Mammary epithelial cell (primary cell): ENCODE measurements around the gene SMC3.

Source experiments
- EZH2 ChIP-seq: IDR thresholded peaks from 2 replicates; pipeline ENCODE4 v1.6.1; 2012; ENCODE audit warnings: low read length, inconsistent platforms, borderline replicate concordance
- TF ChIP-seq, protein P1 (sequence below), 2 donors: IDR thresholded peaks in 1 of 2; conservative IDR thresholded peaks in 1 of 2; 2 replicates each; pipeline ENCODE4 v1.5.1; 2011 to 2012; ENCODE audit warnings: inconsistent platforms in 2 of 2, low read length in 2 of 2, mild to moderate bottlenecking in 2 of 2, control low read depth in 1 of 2, low read depth in 1 of 2; ENCODE audit not compliant: insufficient read depth in 1 of 2; ENCODE audit errors: extremely low read depth in 1 of 2

- TF ChIP-seq, protein P1, sequence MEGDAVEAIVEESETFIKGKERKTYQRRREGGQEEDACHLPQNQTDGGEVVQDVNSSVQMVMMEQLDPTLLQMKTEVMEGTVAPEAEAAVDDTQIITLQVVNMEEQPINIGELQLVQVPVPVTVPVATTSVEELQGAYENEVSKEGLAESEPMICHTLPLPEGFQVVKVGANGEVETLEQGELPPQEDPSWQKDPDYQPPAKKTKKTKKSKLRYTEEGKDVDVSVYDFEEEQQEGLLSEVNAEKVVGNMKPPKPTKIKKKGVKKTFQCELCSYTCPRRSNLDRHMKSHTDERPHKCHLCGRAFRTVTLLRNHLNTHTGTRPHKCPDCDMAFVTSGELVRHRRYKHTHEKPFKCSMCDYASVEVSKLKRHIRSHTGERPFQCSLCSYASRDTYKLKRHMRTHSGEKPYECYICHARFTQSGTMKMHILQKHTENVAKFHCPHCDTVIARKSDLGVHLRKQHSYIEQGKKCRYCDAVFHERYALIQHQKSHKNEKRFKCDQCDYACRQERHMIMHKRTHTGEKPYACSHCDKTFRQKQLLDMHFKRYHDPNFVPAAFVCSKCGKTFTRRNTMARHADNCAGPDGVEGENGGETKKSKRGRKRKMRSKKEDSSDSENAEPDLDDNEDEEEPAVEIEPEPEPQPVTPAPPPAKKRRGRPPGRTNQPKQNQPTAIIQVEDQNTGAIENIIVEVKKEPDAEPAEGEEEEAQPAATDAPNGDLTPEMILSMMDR (conservative IDR thresholded peaks at IDR 0.05 in 1 of 2, IDR thresholded peaks at IDR 0.05 in 1 of 2; ENCODE audit: extremely low read depth in 1 of 2, insufficient read depth in 1 of 2, low read depth in 1 of 2, low read length in 2 of 2): no peak
- TF ChIP-seq EZH2: no peak
These were observed 859 bp upstream of the SMC3 start for GRCh38 chr10:110566472-110567200.
